Stimulated activated CD8-positive, alpha-beta memory T cell treated with anti-CD3 and anti-CD28 coated beads, Interleukin-12 subunit alpha, Interleukin-12 subunit beta, amount 100 ng/mL, for 4 hours (primary cell): ENCODE data around the gene WASHC2A.
"Not testable (repeated sequence)": the region's sequence is repeated elsewhere in the genome, so short reads cannot be mapped to it uniquely, and the experiment has no call there.

Source experiments
- DNase-seq: peaks from one replicate; pipeline ENCODE4 v3.0.0-alpha.2; 2020; ENCODE audit warnings: low read depth

WASHC2A gene

GRCh38 chr10:50145575-50145974, 77.8 kb downstream of the WASHC2A start:
- DNase-seq, result not testable (repeated sequence)

- DNase-seq, result no peak
These were observed 85.1 kb downstream of the WASHC2A start for GRCh38 chr10:50152792-50153272.

GRCh38 chr10:50157868-50158267, 90.1 kb downstream of the WASHC2A start:
- DNase-seq, result not testable (repeated sequence)

DNA sequence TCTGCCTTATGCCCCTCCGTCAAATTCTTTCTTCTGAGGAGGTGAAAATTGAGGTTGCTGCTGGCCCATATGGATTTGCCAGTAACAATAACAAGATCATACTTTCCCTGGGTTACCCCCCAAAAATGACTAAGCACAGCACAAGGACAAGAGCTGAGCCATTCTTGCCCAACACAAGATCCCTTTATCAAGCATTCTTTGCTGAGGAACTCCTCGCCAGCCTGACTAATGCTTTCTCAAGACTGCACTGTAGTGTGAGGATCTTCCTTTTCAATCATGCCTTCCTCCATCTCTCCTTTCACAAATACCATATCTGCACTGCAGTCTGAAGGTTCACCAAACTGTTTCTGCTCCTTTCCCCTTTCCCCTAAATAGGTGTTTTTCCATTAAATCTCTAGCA, 92.1 kb downstream of the WASHC2A start:
- DNase-seq, result not testable (repeated sequence)

- not testable (repeated sequence) for DNase-seq
These were observed 97.3 kb downstream of the WASHC2A start for GRCh38 chr10:50165038-50165437.

DNA sequence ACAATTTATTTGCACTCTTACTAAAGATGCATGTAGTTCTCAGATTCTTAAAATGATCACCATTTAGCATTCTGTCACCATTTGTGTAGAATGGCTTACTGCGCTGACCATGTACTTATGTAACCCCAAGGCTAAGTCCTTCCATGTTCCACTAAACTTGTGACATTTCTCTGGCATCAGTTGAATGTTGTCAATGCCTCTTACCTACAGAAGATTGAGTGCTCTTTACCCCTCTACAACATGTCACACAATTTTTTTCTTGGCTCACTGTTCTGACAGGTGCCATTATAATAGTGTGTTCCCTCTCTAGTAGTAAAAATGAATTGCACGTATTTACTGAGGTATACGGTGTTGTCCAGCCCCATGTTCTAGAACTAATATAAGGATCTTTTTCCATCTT, 100.1 kb downstream of the WASHC2A start:
- not testable (repeated sequence) for DNase-seq

DNA sequence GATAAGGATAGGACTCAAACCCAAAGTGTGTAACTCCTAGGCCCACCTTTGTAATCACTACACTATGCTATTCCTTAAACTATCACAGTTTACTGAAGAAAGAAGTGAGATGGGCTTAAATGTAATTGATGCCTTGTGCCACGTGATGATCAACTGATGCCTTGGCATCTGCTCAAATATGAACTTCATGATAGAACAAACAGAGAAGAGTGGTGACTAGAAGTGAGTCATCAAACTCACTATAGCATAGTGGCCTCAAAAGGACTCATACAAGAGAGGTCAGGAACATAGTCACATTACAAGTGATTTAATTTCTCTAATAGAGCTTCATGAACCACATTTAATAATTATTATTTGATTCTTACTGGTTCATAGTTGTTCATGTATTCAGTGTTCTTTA, 101.8 kb downstream of the WASHC2A start:
- not testable (repeated sequence) for DNase-seq

DNA sequence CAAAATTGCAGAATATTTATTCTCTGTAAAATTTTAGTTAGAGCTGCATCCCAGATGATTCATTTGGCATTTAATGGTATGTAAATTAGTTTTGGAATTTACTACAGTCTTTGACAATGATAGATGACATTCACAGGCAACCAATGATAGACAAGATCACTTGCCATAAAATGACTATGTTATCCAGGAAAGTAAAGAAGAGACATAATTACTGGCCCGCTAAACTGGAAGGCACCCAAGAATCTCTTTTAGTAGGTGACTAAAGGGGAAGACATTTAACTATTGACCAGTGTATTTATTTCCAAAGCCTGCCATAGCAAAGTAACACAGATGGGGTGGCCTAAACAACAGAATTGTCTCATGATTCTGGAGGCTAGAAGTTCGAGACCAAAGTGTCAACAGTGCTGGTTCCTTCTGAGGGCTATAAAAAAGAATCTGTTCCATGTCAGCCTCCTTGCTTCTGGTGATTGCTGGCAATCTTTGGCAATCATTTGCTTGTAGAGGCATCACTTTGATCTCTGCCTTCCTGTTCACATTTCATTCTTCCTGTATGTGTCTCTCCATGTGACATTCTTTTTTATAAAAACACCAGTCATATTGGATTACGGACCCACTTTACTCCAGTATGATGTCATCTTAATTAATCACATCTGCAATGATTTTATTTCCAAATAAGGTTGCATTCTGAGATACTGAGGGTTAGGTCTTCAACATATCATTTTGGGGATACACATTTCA, 107.2 kb downstream of the WASHC2A start:
- not testable (repeated sequence) for DNase-seq
